T-helper 1 cell treated with Interleukin-12 subunit alpha and Interleukin-12 subunit beta and Interleukin-4 antibody, amounts not matched to agents 30 μg/mL and 1 μg/mL, for 36 hours (primary cell): ENCODE measurements around the gene RREB1.
A peak's percentile ranks its signal among the peaks of the same experiment; 100 is the strongest.

Experiments used
- H3K27ac Mint-ChIP-seq: one replicate; pipeline ENCODE4 v1.8.0; 2021; ENCODE audit warnings: mild to moderate bottlenecking, mixed read lengths
- H3K27me3 Mint-ChIP-seq: one replicate; pipeline ENCODE4 v1.8.0; 2021; ENCODE audit warnings: low read depth, mixed read lengths
- H3K36me3 Mint-ChIP-seq: one replicate; pipeline ENCODE4 v1.8.0; 2021; ENCODE audit warnings: low read depth, mixed read lengths
- H3K4me1 Mint-ChIP-seq: one replicate; pipeline ENCODE4 v1.8.0; 2021; ENCODE audit warnings: low read depth, mixed read lengths
- H3K4me3 Mint-ChIP-seq: one replicate; pipeline ENCODE4 v1.8.0; 2021; ENCODE audit warnings: mild to moderate bottlenecking, moderate library complexity, mixed read lengths
- H3K9me3 Mint-ChIP-seq: one replicate; pipeline ENCODE4 v1.8.0; 2021; ENCODE audit warnings: mixed read lengths

The RREB1 gene

DNA sequence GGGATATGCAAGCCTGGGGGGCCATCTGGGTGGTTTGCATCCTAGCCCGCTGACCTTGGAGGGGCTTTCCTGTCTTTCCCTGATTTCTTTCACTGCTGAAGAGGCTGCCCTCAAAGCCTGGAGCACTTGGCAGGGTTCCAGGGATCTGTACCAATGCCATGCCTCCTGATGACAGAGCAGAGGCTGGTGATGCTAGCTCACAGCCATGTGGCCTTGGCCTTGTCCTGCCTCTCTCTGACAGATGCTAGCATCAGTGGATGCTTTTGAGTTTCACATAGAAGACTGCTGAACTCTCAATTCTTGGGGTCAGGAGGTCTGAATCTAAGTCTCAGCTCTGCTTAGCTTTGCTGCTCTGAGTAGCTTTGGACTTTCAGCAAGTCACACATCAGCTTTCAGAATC is 21.9 kb upstream of the RREB1 start:
- H3K4me1 Mint-ChIP-seq: peaks cover 20% of the 10 kb centered on the region
- no peaks in the 10 kb centered on the region for H3K36me3 Mint-ChIP-seq
- H3K27me3 Mint-ChIP-seq: peaks cover 76% of the 10 kb centered on the region
- no peak overlapping the region for H3K4me3 Mint-ChIP-seq
- H3K9me3 Mint-ChIP-seq: no peaks in the 10 kb centered on the region
- no peak overlapping the region for H3K27ac Mint-ChIP-seq

DNA sequence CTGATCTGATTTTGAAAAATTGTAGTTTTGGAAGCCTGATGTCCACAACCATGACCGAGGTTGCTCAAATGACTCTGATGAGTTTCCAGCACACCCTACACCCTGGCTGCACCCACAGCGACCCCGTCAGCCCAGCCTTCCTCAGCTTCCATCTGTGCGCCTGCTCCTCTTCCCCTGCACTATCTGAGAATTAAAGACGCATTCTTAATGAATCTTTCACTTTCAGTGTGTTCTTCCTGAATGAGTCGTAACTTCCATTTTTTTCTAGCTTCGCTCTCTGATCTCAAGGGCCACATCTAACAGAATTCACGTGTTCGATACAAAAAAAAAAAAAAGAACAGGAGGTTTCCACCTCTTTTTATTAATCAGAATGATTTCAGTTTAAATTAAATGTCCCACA is 21.3 kb upstream of the RREB1 start:
- Mint-ChIP-seq H3K27ac (peak overlapping the region; percentile 2), H3K9me3 (no peaks in the 10 kb centered on the region), H3K4me1 (peaks cover 20% of the 10 kb centered on the region), H3K27me3 (peaks cover 72% of the 10 kb centered on the region), H3K36me3 (no peaks in the 10 kb centered on the region), H3K4me3 (peak overlapping the region; percentile 78)

DNA sequence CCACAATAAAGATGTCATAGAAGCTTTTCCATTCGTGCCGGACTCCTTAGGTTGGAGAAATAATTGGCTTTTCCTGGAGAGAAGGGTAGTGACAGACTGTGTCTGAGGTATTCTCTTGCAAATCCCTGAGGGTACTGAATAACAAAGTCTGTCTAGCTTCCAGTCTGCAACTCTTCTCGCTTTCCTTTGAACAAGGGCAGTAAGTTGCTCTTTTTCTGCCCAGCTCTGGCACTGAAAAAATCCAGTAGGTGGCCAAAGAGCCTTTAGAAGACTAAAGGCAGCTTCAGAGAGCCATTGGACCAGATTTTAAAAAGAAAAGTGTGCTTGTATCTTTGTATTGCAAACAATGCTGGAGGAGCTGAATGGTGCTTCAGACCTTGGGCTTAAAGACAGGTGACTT is 20.7 kb upstream of the RREB1 start:
- Mint-ChIP-seq H3K36me3 (no peaks in the 10 kb centered on the region), H3K9me3 (no peaks in the 10 kb centered on the region), H3K27ac (no peak overlapping the region), H3K4me1 (peaks cover 20% of the 10 kb centered on the region), H3K27me3 (peaks cover 72% of the 10 kb centered on the region), H3K4me3 (peak overlapping the region; percentile 78)

DNA sequence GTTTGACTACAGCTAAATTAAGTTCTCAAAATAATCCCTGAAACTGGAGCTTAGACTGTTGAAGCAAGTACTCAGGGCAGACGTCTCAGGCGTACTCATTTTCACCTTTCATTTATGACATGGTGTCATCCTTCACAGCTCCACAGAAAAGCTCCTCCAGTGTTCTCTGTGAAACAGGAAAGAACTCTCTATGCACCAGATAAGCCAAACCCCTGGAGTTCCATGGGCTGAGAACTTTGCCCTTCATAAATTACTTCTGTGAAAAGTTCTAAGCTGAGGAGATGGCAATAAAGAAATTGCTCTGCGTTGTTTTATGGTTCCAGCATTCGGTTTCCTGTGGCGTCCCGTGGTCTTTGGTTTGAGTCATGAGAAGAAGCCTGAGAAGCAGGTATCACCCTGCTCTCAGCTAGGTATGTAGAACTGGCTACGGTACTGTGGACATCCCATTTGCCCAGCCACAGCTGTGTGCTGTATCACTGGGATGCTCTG is 20.2 kb upstream of the RREB1 start:
- H3K4me1 Mint-ChIP-seq: peaks cover 20% of the 10 kb centered on the region
- no peak overlapping the region for H3K4me3 Mint-ChIP-seq
- H3K36me3 Mint-ChIP-seq: no peaks in the 10 kb centered on the region
- H3K9me3 Mint-ChIP-seq: no peaks in the 10 kb centered on the region
- H3K27me3 Mint-ChIP-seq: peaks cover 74% of the 10 kb centered on the region
- H3K27ac Mint-ChIP-seq: no peak overlapping the region

DNA sequence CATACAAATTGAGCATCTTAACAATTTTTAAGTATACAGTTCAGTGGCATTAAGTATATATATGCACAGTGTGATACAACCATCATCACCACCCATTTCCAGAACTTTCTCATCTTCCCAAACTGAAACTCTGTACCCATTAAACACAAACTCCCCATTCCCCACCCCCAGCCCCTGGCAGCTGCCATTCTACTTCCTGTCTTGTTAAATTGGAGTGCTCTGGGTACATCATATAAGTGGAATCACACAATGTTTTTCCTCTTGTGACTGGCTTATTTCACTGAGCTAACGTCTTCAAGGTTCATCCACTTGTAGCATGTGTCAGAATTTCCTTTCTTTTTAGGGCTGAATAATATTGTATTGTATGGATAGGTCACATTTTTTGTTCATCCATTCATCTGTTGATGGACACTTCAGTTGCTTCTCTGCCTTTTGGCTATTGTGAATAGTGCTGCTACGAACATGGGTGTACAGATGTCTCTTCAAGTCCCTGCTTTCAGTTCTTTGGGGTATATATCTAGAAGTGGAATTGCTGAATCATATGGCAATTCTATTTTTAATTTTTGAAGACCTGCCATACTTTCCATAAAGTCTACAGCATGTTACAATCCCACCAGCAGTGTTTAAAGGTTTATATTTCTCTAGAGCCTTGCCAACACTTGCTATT is 19.6 kb upstream of the RREB1 start:
- no peak overlapping the region for H3K27ac Mint-ChIP-seq
- H3K4me1 Mint-ChIP-seq: peaks cover 20% of the 10 kb centered on the region
- H3K4me3 Mint-ChIP-seq: no peak overlapping the region
- no peaks in the 10 kb centered on the region for H3K36me3 Mint-ChIP-seq
- H3K9me3 Mint-ChIP-seq: no peaks in the 10 kb centered on the region
- H3K27me3 Mint-ChIP-seq: peaks cover 74% of the 10 kb centered on the region

DNA sequence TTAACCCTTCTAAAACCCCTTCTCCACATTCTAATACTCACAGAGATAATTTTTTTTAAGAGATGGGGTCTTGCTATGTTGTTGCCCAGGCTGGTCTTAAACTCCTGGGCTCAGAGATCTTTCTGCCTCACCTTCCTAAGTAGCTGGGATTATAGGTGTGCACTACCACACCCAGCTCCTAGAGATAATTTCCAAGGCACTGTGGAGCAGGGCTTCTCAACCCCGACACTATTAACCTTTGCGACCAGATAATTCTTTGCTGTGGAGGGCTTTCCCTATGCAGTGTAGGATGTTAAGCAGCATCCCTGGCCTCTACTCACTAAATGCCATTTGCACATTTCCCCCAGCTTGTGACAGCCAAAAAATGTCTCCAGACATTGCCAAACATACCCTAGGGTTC is 8.8 kb upstream of the RREB1 start:
- Mint-ChIP-seq H3K36me3 (no peaks in the 10 kb centered on the region), H3K4me1 (peaks cover 2% of the 10 kb centered on the region), H3K27me3 (peaks cover 50% of the 10 kb centered on the region)

DNA sequence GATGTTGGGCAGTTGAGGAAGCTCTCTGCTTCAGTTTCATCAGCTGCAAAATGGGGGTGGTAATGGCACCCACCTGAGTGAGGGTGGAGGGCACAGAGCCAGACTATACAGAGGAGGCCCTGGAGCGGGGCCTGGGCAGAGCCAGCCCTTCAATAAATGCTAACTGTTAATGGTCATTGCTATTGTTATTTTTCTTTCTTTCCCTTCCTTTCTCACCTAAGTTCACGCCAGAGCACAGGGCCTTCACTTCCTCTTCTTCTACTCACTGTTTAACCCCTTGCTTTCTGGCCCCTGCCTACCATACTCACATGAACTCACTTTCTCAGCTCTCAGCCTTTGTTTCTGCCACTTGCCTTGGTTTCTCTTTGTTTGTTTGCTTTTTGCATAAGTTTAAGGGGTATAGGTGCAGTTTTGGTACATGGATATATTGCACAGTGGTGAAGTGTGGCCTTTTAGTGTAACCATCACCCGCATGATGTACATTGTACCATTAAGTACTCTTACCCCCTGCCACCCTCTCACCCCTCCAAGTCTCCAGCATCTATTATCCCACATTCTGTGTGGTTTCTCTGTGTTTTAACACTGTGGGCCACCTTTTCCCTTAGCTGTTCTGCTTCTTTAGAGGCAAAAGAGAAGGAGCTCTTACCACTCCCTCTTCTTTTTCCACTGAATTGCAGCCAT is 7.5 kb upstream of the RREB1 start:
- peaks cover 2% of the 10 kb centered on the region for H3K4me1 Mint-ChIP-seq
- H3K9me3 Mint-ChIP-seq: no peaks in the 10 kb centered on the region
- H3K27me3 Mint-ChIP-seq: peaks cover 43% of the 10 kb centered on the region
- H3K27ac Mint-ChIP-seq: no peak overlapping the region
- no peaks in the 10 kb centered on the region for H3K36me3 Mint-ChIP-seq
- no peak overlapping the region for H3K4me3 Mint-ChIP-seq

More for the DNA sequence above, 8.8 kb upstream of the RREB1 start:
- Mint-ChIP-seq H3K27ac (no peak overlapping the region), H3K9me3 (no peaks in the 10 kb centered on the region), H3K4me3 (no peak overlapping the region)

DNA sequence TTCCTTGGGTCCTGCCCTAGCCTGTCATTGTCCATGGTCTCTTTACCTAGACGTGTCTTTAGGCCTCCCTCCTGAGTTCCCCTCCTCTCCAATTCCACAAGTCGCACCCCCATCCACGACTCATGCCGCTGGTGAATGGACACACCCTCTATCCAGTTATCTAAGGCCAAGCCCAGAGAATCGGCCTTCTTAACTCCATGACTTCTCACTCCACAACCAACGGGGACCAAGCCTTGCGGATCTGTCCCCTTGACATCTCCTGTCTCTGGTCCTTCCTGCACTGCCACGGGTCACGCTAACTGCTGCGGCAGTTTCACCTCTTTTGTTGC is 7.0 kb upstream of the RREB1 start:
- no peak overlapping the region for H3K4me3 Mint-ChIP-seq
- H3K36me3 Mint-ChIP-seq: no peaks in the 10 kb centered on the region
- peaks cover 2% of the 10 kb centered on the region for H3K4me1 Mint-ChIP-seq
- H3K9me3 Mint-ChIP-seq: no peaks in the 10 kb centered on the region
- peaks cover 43% of the 10 kb centered on the region for H3K27me3 Mint-ChIP-seq
- H3K27ac Mint-ChIP-seq: no peak overlapping the region

DNA sequence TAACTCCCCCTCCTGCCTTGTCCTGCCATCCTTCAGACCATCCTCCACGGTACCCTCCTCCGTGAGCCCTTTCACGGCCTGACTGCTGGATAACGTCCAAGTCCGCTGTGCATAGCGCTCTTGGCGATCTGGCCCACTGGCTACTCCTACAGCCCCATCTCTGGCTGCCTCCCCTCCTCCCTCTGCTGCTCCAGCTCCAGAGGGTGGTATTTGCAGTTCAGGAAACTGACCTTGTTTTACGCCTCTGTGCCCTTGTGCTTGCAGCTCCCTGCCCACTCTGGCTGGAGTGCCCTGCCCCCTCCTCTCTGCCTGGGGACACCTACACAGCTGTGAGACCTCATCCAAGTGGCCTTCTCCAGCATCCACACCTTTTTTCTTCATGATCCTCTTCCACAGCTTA is 6.5 kb upstream of the RREB1 start:
- no peaks in the 10 kb centered on the region for H3K9me3 Mint-ChIP-seq
- peaks cover 43% of the 10 kb centered on the region for H3K27me3 Mint-ChIP-seq
- H3K36me3 Mint-ChIP-seq: no peaks in the 10 kb centered on the region
- no peak overlapping the region for H3K4me3 Mint-ChIP-seq
- H3K27ac Mint-ChIP-seq: no peak overlapping the region
- H3K4me1 Mint-ChIP-seq: peaks cover 2% of the 10 kb centered on the region

DNA sequence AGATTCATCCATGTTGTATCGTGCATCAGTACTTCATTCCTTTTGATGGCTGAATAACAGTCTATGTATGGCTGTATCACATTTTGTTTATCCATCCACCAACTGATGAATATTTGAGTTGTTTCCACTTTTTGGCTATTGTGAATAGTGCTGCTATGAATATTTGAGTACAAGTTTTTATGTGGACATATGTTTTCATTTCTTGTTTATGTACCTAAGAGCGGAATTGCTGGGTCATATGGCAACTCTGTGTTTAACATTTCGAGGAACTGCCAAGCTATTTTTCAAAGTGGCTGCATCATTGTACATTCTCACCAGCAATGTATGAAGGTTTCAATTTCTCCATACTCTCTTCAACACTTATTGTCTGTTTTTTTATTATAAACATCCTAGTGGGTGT is 3.0 kb upstream of the RREB1 start:
- Mint-ChIP-seq H3K36me3 (peaks cover 2% of the 10 kb centered on the region), H3K27me3 (peaks cover 30% of the 10 kb centered on the region), H3K4me3 (no peak overlapping the region), H3K4me1 (peaks cover 10% of the 10 kb centered on the region), H3K9me3 (no peaks in the 10 kb centered on the region), H3K27ac (no peak overlapping the region)

DNA sequence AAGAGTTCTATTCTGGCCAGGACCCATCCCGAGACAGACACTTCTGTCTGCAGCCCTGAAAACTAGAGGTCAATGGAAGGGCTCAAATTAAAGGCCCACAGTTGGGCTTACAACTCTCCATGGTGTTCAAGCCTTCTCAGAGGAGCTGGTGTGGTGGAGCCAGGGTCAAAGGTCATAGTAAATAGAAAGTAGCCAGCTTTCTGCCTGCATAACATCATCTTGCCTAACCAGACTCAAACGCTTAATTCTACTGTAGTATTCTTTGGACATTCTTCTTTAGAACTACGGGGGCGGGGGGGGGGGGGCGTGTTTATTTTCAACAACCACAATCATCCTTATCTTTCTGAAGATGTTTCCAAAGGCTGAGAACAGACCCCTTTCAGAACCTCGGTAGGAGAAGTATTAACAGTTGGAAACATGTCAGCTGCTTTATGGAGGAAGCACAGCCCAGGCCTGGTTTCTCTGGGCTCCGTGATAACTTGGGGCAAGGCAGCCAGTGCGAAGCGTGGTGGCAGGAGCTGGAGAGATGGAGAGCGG is 1.5 kb upstream of the RREB1 start:
- peaks cover 18% of the 10 kb centered on the region for H3K4me1 Mint-ChIP-seq
- H3K4me3 Mint-ChIP-seq: peak overlapping the region; percentile 77
- H3K27me3 Mint-ChIP-seq: peaks cover 16% of the 10 kb centered on the region
- H3K36me3 Mint-ChIP-seq: peaks cover 2% of the 10 kb centered on the region
- H3K27ac Mint-ChIP-seq: peak overlapping the region; percentile 62
- H3K9me3 Mint-ChIP-seq: no peaks in the 10 kb centered on the region

DNA sequence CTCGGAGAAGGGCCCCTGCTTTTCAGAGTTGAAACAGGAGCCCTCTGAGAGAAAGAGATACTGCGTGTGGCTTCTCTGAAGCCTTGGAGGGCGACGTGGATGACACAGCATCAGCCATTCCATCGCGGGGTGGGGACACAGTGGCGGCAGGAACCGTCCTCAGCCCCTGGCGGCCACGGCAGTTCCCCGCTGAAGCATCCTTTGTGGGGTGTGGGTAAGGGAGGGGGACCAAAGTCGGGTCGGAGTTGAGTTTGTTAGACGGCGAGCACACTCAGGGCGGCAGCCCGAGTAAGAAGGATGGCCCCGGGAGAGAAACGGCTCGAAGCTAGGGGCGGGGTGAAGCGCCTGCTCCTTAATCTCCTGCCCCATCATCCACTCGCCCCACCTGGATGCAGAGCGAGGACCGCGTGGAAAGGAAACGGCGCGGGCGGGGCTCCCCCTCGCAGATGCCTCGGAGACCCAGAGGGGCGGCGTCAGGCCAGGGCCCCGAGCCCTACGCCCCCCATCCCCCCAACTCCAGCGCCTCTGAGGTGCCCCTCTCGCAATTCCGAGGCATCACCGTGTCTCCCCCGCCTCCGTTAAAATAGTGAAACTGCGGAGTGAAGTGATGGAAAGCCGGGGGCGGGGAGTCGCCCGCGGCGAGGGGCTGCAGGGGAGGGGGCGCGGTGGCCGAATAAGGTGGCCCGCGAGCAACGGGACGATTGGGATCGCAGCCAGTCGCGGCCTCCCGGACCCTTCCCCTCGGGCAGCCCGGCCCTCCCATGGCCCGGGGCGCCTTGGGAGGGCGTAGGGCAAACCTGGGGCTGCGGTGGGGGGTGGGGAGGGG is 796 bp upstream of the RREB1 start:
- peaks cover 2% of the 10 kb centered on the region for H3K36me3 Mint-ChIP-seq

DNA sequence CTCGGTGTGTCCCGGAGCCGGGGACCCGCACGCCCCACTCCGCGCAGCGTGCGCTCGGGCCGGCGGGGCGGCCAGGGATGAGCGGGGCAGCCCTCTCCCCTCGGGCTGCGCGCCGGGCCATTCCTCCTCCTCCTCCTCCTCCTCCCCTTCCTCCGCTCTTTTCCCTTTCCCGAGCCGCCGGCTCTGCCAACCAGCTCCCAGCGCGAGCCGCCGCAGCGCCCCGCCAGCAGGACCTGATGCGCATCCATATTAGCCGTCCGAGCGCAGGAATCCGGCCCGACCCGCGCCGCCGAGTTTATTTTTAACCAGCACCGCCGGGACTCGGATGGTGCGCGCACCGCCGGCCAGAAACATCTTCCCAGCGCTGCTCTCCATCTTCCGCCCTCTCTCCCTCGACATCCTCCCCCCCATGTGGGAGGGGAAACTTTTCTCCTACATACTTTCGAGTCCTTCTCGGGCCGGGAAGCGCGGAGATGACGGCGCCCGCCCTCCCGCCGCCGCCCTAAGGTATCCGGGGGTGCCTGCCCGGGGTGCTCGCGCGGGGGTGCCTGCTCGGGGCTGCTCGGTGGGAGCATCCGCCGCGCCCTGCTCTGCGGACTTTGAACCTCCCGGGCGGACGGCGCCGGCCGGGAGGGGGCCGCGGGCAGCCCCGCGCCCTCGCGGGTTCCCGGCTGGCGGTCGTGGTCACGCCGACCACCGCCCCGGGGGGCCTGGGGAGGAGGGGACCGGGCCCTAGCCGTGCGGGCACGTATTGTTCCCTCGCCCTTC is 619 bp downstream of the RREB1 start:
- no peaks in the 10 kb centered on the region for H3K9me3 Mint-ChIP-seq
- H3K4me3 Mint-ChIP-seq: peak overlapping the region; percentile 91
- H3K36me3 Mint-ChIP-seq: peaks cover 2% of the 10 kb centered on the region
- peak overlapping the region; percentile 90 for H3K27ac Mint-ChIP-seq
- H3K27me3 Mint-ChIP-seq: peaks cover 15% of the 10 kb centered on the region
- H3K4me1 Mint-ChIP-seq: peaks cover 33% of the 10 kb centered on the region

More for the DNA sequence above, 796 bp upstream of the RREB1 start:
- peak overlapping the region; percentile 77 for H3K4me3 Mint-ChIP-seq
- peaks cover 23% of the 10 kb centered on the region for H3K4me1 Mint-ChIP-seq
- peaks cover 10% of the 10 kb centered on the region for H3K27me3 Mint-ChIP-seq
- H3K9me3 Mint-ChIP-seq: no peaks in the 10 kb centered on the region
- H3K27ac Mint-ChIP-seq: peak overlapping the region; percentile 62
